ENCODE measurements around the gene LONP1.

The LONP1 gene

DNA sequence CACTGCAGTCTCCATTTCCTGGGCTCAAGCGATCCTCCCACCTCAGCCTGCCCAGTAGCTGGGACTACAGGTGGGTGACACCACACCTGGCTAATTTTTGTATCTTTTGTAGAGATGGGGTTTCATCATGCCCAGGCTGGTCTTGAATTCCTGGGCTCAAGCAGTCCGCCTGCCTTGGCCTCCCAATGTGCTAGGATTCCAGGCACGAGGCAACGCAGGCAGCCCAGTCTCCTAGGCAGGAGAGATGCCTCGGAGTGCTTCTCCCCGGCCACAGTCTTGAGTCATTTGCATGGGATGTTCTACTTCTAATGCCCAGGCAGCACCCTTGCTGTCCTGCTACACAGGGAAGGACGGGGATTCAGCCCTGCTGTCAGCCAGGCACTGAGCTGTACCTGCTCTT lies 48.3 kb downstream of the LONP1 start:
- TF ChIP-seq, protein P1, sequence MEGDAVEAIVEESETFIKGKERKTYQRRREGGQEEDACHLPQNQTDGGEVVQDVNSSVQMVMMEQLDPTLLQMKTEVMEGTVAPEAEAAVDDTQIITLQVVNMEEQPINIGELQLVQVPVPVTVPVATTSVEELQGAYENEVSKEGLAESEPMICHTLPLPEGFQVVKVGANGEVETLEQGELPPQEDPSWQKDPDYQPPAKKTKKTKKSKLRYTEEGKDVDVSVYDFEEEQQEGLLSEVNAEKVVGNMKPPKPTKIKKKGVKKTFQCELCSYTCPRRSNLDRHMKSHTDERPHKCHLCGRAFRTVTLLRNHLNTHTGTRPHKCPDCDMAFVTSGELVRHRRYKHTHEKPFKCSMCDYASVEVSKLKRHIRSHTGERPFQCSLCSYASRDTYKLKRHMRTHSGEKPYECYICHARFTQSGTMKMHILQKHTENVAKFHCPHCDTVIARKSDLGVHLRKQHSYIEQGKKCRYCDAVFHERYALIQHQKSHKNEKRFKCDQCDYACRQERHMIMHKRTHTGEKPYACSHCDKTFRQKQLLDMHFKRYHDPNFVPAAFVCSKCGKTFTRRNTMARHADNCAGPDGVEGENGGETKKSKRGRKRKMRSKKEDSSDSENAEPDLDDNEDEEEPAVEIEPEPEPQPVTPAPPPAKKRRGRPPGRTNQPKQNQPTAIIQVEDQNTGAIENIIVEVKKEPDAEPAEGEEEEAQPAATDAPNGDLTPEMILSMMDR (IDR thresholded peaks at IDR 0.05) = no peak
- Histone ChIP-seq H3K27me3 (no peaks in the 10 kb centered on the region), H3K4me3 (no peak overlapping the region), H3K27ac (no peak overlapping the region), H3K9me3 (no peaks in the 10 kb centered on the region), H3K36me3 (peaks cover 29 to 49% (median 32%) of the 10 kb centered on the region in 3 donors), H3K4me1 (no peaks in the 10 kb centered on the region)
- intact Hi-C loops (cut with DNase I; ENCODE audit: low total_unique reads) = no loop called here
- no peak for DNase-seq

DNA sequence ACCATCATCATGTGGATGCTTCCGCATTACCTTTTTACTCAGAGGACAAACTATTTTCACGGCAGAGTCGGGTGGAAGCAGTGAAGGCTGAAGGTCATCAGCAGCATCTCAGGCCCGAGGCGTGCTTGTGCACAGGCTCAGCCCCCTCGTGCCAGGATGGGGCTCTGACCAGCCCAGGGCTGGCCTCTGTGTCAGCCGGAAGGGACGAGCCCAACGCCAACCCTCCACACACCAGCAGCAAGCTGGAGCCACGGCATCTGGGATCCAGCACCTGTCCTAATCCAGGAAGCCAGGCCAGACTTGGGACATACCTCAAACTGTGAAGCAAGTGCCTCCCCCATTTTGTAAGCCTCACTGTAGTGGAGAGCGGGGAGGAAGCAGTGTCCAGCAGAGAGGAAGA lies 50.7 kb downstream of the LONP1 start:
- intact Hi-C loops (cut with DNase I; ENCODE audit: low total_unique reads) = no loop called here
- no peaks in the 10 kb centered on the region for H3K4me1 ChIP-seq
- no peaks in the 10 kb centered on the region for H3K27me3 ChIP-seq
- H3K4me3 ChIP-seq = no peak overlapping the region
- TF ChIP-seq, protein P1 (IDR thresholded peaks at IDR 0.05) = no peak
- DNase-seq = no peak
- H3K27ac ChIP-seq = no peak overlapping the region
- peaks cover 53 to 73% (median 56%) of the 10 kb centered on the region in 3 donors for H3K36me3 ChIP-seq
- H3K9me3 ChIP-seq = no peaks in the 10 kb centered on the region

DNA sequence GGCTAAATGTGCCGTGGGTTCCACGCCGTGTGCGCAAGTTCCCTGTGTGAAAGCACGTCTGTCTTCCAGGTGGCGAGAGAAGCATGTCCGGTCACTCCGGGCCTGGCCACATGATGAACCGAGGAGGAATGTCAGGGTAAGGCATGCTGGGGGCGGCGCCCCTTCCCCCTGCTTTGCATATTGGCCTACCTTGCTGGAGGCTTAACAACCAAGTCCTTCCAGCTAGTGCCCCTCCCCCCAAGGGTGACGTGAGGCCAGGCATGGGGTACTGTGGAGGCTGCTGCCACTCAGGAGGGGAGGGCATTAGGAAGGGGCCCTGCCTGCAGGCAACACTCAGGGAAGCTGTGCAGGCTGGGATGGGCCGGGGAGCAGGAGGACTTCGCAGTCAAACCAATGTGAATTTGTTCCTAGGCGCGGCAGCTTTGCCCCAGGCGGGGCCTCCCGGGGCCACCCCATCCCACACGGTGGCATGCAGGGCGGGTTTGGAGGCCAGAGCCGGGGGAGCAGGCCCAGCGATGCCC lies 52.1 kb downstream of the LONP1 start:
- DNase-seq = no peak
- Histone ChIP-seq H3K27ac (no peak overlapping the region), H3K27me3 (no peaks in the 10 kb centered on the region), H3K36me3 (peaks cover 67 to 87% (median 70%) of the 10 kb centered on the region in 3 donors), H3K9me3 (no peaks in the 10 kb centered on the region), H3K4me3 (no peak overlapping the region), H3K4me1 (no peaks in the 10 kb centered on the region)
- intact Hi-C loops (cut with DNase I; ENCODE audit: low total_unique reads) = no loop called here
- TF ChIP-seq, protein P1 (IDR thresholded peaks at IDR 0.05) = no peak

DNA sequence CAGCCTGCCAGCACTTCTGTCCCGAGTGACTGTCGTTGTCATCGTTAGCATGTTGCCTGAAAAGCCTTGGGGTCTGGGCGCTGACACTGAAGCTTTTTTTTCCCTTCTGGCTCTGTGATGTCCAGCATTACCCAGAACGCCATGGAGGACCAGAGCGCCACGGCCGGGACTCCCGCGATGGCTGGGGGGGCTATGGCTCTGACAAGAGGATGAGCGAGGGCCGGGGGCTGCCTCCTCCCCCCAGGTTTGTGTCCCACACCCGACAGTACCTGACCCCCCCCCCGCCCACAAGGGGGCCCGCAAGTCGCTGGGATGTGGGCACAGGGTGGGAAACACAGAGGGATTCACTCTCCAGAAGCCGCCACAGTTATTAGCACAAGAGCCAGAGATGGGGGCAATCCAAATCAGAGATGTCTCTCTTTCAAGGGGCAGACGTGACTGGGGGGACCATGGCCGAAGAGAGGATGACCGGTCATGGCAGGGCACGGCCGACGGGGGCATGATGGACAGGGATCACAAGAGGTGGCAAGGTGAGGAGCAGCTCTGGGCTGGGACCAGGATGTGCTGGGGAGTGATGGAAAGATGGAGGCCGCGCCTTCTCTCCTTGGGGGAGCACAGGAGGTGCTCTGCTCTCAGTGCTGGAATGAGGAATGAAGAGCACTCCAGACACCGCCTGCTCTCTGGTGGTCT lies 52.9 kb downstream of the LONP1 start:
- Histone ChIP-seq H3K4me3 (no peak overlapping the region), H3K9me3 (no peaks in the 10 kb centered on the region), H3K36me3 (peaks cover 74 to 89% (median 77%) of the 10 kb centered on the region in 3 donors), H3K27me3 (no peaks in the 10 kb centered on the region), H3K27ac (no peak overlapping the region), H3K4me1 (no peaks in the 10 kb centered on the region)
- intact Hi-C loops (cut with DNase I; ENCODE audit: low total_unique reads) = no loop called here
- no peak for DNase-seq
- TF ChIP-seq, protein P1 (IDR thresholded peaks at IDR 0.05) = no peak

DNA sequence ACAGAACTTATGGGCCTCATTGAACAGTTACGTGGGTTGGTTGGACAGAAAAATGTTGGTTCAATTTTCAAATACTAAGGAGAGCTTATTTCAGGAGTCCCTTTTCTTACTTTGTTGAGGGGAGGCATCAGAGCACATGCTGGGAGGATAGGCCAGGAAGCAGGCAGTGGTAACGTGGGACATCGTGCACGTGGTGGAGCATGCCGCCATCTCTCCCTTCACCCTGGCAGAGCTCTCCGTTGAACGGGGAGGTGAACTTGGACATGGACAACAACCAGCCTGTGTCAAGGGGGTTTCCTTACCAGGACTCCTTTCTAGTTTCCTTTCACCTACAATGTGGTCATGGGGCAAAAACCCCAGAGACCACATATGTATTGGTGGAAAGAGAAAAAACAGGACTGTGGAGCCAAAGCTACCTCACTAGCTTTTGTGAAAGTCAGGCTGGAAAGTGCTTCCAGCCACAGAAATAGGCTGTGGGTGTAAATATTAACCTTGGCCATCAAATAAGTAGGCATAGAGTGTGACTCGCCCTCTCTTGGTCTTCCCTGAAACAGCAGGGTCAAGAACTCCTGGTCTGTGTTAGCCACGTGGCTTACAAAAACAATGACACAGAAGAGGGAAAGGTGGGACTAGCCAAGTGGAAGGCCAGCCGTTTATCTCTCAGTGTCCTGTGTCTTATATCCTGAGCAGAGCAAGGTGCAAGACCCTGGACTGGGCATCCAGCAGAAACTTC lies 54.0 kb downstream of the LONP1 start:
- DNase-seq = no peak
- Histone ChIP-seq H3K27ac (no peak overlapping the region), H3K36me3 (peaks cover 84 to 96% (median 85%) of the 10 kb centered on the region in 3 donors), H3K4me1 (no peaks in the 10 kb centered on the region), H3K27me3 (no peaks in the 10 kb centered on the region), H3K4me3 (no peak overlapping the region), H3K9me3 (no peaks in the 10 kb centered on the region)
- TF ChIP-seq, protein P1 (IDR thresholded peaks at IDR 0.05) = no peak
- intact Hi-C loops (cut with DNase I; ENCODE audit: low total_unique reads) = no loop called here

Data from tibial artery (tissue), 4 donors.